Breast epithelium (tissue), 4 donors: ENCODE results near the gene TRIM27. TPM values are rescaled to one million over a fixed set of nuclear protein-coding genes. Genes with fewer than 3 reads are reported as not detected.
A peak's percentile ranks its signal among the peaks of the same experiment; 100 is the strongest.

Experiments used
- DNase-seq, 2 donors: peaks; one replicate each; pipeline ENCODE4 v3.0.0-alpha.2; 2019; ENCODE audit warnings: low spot score in 2 of 2
- H3K27ac ChIP-seq, 2 donors: fragments of 200-600 bp; sonication (generic) in 1 of 2; one replicate each; pipeline ENCODE4 v1.5.1; 2016 to 2019; ENCODE audit warnings: mild to moderate bottlenecking in 1 of 2
- H3K27me3 ChIP-seq, 2 donors: fragments of 200-600 bp; sonication (generic) in 1 of 2; one replicate each; pipeline versions ENCODE4 v1.5.1 to v1.6.0; 2017 to 2019; ENCODE audit warnings: control low read depth in 1 of 2, mild to moderate bottlenecking in 1 of 2
- H3K36me3 ChIP-seq: fragments of 200-600 bp; one replicate; pipeline ENCODE4 v1.5.1; 2019
- H3K4me1 ChIP-seq, 2 donors: fragments of 200-600 bp; sonication (generic); one replicate each; pipeline ENCODE4 v1.5.1; 2016 to 2019; ENCODE audit warnings: control low read depth in 1 of 2
- H3K4me3 ChIP-seq, 3 donors: fragments of 200-600 bp; sonication (generic); 1 replicate in 2 of 3; 2 replicates in 1 of 3; pipeline ENCODE4 v1.5.1; 2016 to 2019; ENCODE audit warnings: mild to moderate bottlenecking in 3 of 3, moderate library complexity in 2 of 3
- H3K9me3 ChIP-seq, 2 donors: fragments of 200-600 bp; sonication (generic) in 1 of 2; one replicate each; pipeline ENCODE4 v1.5.1; 2016 to 2019; ENCODE audit warnings: control low read depth in 1 of 2
- POLR2A ChIP-seq: fragments of 450-650 bp; IDR thresholded peaks from one replicate; pipeline ENCODE4 v1.6.1; 2016; ENCODE audit warnings: antibody characterized with exemption, mild to moderate bottlenecking, moderate library complexity
- POLR2AphosphoS5 ChIP-seq, 3 donors: sonication (generic); formaldehyde crosslinking; IDR thresholded peaks; one replicate each; pipeline ENCODE4 v1.6.1; 2017; ENCODE audit warnings: antibody characterized with exemption in 3 of 3
- intact Hi-C: fragments of 100-400 bp; cut with DNase I; formaldehyde crosslinking; loops from one replicate; pipeline ENCODE4 v1.15.1; 2023; ENCODE audit warnings: low total_unique reads
- total RNA-seq, 3 donors: library from RNA; depleted of rRNA; stranded (reverse); fragments of >200 nt; gene quantifications; one replicate each; pipeline ENCODE4 v1.1.0, GENCODE V29; 2016
- TF ChIP-seq, protein P1 (sequence below), 3 donors: fragments of 450-650 bp; IDR thresholded peaks; one replicate each; pipeline ENCODE4 v1.5.1; 2016 to 2017; ENCODE audit warnings: antibody characterized with exemption in 3 of 3, mild to moderate bottlenecking in 3 of 3, moderate library complexity in 3 of 3

Gene TRIM27
- total RNA-seq, 3 donors from 2014 or later, result 38.7 to 106 (median 80.3) TPM

- H3K27ac ChIP-seq, result peak overlapping the region; percentile 90 to 96
- no peak for TF ChIP-seq POLR2A
- peaks cover 0 to 8% of the 10 kb centered on the region in 2 donors for H3K9me3 ChIP-seq
- no peaks in the 10 kb centered on the region for H3K36me3 ChIP-seq
- no peaks in the 10 kb centered on the region for H3K27me3 ChIP-seq
- peak overlapping the region; percentile 57 to 90 (median 71) for H3K4me3 ChIP-seq
- intact Hi-C loops, result no loop called here
- H3K4me1 ChIP-seq, result no peaks in the 10 kb centered on the region
- no peak for DNase-seq
Measured at GRCh38 chr6:28865401-28866204, 58.2 kb downstream of the TRIM27 start.

DNA sequence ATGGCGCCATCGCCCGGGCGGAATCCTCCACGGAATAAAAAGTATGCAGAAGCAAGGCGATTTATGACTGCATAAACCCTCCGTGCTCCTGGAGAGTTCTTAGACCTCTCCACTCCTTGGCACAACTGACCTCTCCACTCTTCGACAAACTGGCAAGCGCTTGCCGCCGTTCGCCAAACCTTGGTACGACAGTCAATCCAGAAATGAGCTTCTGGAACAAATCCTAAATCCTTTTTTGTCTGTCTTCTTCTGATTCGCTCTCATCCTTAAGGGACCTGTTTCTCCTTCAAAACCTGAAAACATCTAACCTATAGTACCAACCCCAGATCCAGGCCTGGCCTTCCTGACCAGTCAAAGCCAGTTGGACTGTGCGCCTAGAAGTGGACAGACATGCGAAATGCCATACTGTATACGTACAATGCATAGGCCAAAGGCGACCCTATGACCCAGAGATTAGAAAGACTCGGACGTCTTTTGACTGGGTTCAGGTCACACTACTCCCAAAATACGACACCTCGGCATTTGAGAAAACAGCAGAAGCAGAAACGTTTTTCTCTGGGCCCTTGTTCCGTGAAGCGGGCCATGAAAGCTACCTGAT lies 59.4 kb downstream of the TRIM27 start:
- intact Hi-C loops, result no loop called here

GRCh38 chr6:28863604-28864325 lies 60.0 kb downstream of the TRIM27 start:
- Histone ChIP-seq H3K9me3 (peaks cover 0 to 8% of the 10 kb centered on the region in 2 donors), H3K27ac (peak overlapping the region; percentile 76 to 84), H3K4me1 (no peaks in the 10 kb centered on the region), H3K36me3 (no peaks in the 10 kb centered on the region), H3K27me3 (no peaks in the 10 kb centered on the region), H3K4me3 (peak overlapping the region; percentile 59 to 91 (median 73))
- TF ChIP-seq POLR2A, result no peak
- peak; percentile 67 to 88 (median 76) for TF ChIP-seq POLR2AphosphoS5 (IDR thresholded peaks at IDR 0.05)
- DNase-seq, result peak; percentile 68 to 70
- intact Hi-C loops, result no loop called here

More for the DNA sequence above, 59.4 kb downstream of the TRIM27 start:
- Histone ChIP-seq H3K4me3 (peak overlapping the region; percentile 59 to 91 (median 73)), H3K9me3 (peaks cover 0 to 8% of the 10 kb centered on the region in 2 donors), H3K27me3 (no peaks in the 10 kb centered on the region), H3K27ac (peak overlapping the region; percentile 76 to 84), H3K4me1 (no peaks in the 10 kb centered on the region), H3K36me3 (no peaks in the 10 kb centered on the region)
- peak in 1 of 2 donors; percentile 58 for DNase-seq
- TF ChIP-seq POLR2A (no peak), POLR2AphosphoS5 (IDR thresholded peaks at IDR 0.05) (no peak)
- TF ChIP-seq, protein P1, sequence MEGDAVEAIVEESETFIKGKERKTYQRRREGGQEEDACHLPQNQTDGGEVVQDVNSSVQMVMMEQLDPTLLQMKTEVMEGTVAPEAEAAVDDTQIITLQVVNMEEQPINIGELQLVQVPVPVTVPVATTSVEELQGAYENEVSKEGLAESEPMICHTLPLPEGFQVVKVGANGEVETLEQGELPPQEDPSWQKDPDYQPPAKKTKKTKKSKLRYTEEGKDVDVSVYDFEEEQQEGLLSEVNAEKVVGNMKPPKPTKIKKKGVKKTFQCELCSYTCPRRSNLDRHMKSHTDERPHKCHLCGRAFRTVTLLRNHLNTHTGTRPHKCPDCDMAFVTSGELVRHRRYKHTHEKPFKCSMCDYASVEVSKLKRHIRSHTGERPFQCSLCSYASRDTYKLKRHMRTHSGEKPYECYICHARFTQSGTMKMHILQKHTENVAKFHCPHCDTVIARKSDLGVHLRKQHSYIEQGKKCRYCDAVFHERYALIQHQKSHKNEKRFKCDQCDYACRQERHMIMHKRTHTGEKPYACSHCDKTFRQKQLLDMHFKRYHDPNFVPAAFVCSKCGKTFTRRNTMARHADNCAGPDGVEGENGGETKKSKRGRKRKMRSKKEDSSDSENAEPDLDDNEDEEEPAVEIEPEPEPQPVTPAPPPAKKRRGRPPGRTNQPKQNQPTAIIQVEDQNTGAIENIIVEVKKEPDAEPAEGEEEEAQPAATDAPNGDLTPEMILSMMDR (IDR thresholded peaks at IDR 0.05), result no peak

- Histone ChIP-seq H3K27ac (no peak overlapping the region), H3K9me3 (peaks cover 0 to 8% of the 10 kb centered on the region in 2 donors), H3K4me1 (no peaks in the 10 kb centered on the region), H3K4me3 (no peak overlapping the region), H3K36me3 (no peaks in the 10 kb centered on the region), H3K27me3 (no peaks in the 10 kb centered on the region)
- intact Hi-C loops, result no loop called here
- no peak for DNase-seq
- TF ChIP-seq POLR2A (no peak), POLR2AphosphoS5 (IDR thresholded peaks at IDR 0.05) (no peak)
- TF ChIP-seq, protein P1 (IDR thresholded peaks at IDR 0.05), result no peak
Measured at GRCh38 chr6:28862077-28862476, 61.7 kb downstream of the TRIM27 start.

GRCh38 chr6:28861339-28861738 lies 62.4 kb downstream of the TRIM27 start:
- intact Hi-C loops, result no loop called here
- Histone ChIP-seq H3K27ac (no peak overlapping the region), H3K4me1 (no peaks in the 10 kb centered on the region), H3K9me3 (peaks cover 0 to 8% of the 10 kb centered on the region in 2 donors), H3K4me3 (no peak overlapping the region), H3K27me3 (no peaks in the 10 kb centered on the region), H3K36me3 (no peaks in the 10 kb centered on the region)
- no peak for DNase-seq
- TF ChIP-seq POLR2A, result no peak
- no peak for TF ChIP-seq POLR2AphosphoS5 (IDR thresholded peaks at IDR 0.05)
- TF ChIP-seq, protein P1 (IDR thresholded peaks at IDR 0.05), result no peak
